ENCODE measurements around the gene SPAAR.
"Not testable (repeated sequence)": the region's sequence is repeated elsewhere in the genome, so short reads cannot be mapped to it uniquely, and the experiment has no call there.

SPAAR gene

GRCh38 chr9:35930521-35930920 is 21.2 kb downstream of the SPAAR start:
- ATAC-seq, result no peak
- TF ChIP-seq POU6F1 (CRISPR knock-in tag; IDR thresholded peaks at IDR 0.05; ENCODE audit: borderline replicate concordance, low read depth) (no peak), CSRNP3 (CRISPR knock-in tag; IDR thresholded peaks at IDR 0.05) (no peak), CSDC2 (CRISPR knock-in tag; IDR thresholded peaks at IDR 0.05) (no peak), ESRRG (CRISPR knock-in tag; IDR thresholded peaks at IDR 0.05) (no peak), TOX (CRISPR knock-in tag; IDR thresholded peaks at IDR 0.05; ENCODE audit: borderline replicate concordance) (no peak), RARB (CRISPR knock-in tag; IDR thresholded peaks at IDR 0.05) (no peak), CREB5 (CRISPR knock-in tag; IDR thresholded peaks at IDR 0.05; ENCODE audit: low read depth) (no peak), GLIS3 (CRISPR knock-in tag; IDR thresholded peaks at IDR 0.05) (no peak)

- TF ChIP-seq TOX (CRISPR knock-in tag; IDR thresholded peaks at IDR 0.05; ENCODE audit: borderline replicate concordance) (no peak), ESRRG (CRISPR knock-in tag; IDR thresholded peaks at IDR 0.05) (no peak), ISL1 (CRISPR knock-in tag; IDR thresholded peaks at IDR 0.05) (no peak), PPARA (CRISPR knock-in tag; IDR thresholded peaks at IDR 0.05; ENCODE audit: borderline replicate concordance) (no peak), CREB5 (CRISPR knock-in tag; IDR thresholded peaks at IDR 0.05; ENCODE audit: low read depth) (no peak), RARB (CRISPR knock-in tag; IDR thresholded peaks at IDR 0.05) (no peak)
- ATAC-seq, result no peak
These were observed 21.7 kb downstream of the SPAAR start for GRCh38 chr9:35930989-35931388.

- ATAC-seq, result no peak
- TF ChIP-seq TOX (CRISPR knock-in tag; IDR thresholded peaks at IDR 0.05; ENCODE audit: borderline replicate concordance) (no peak), TCF4 (CRISPR knock-in tag; IDR thresholded peaks at IDR 0.05; ENCODE audit: borderline replicate concordance) (no peak), BACH2 (CRISPR knock-in tag; IDR thresholded peaks at IDR 0.05; ENCODE audit: borderline replicate concordance) (no peak), TSHZ2 (CRISPR knock-in tag; IDR thresholded peaks at IDR 0.05) (no peak), PATZ1 (CRISPR knock-in tag; IDR thresholded peaks at IDR 0.05; ENCODE audit: borderline replicate concordance) (no peak)
These were observed 23.4 kb downstream of the SPAAR start for GRCh38 chr9:35932735-35933134.

GRCh38 chr9:35933550-35934067 is 24.3 kb downstream of the SPAAR start:
- no peak for TF ChIP-seq BACH2 (CRISPR knock-in tag; IDR thresholded peaks at IDR 0.05; ENCODE audit: borderline replicate concordance)
- TF ChIP-seq SNAI2 (CRISPR knock-in tag; IDR thresholded peaks at IDR 0.05), result no peak
- no peak for TF ChIP-seq PATZ1 (CRISPR knock-in tag; IDR thresholded peaks at IDR 0.05; ENCODE audit: borderline replicate concordance)
- TF ChIP-seq ESRRG (CRISPR knock-in tag; IDR thresholded peaks at IDR 0.05), result no peak
- no peak for TF ChIP-seq PPARA (CRISPR knock-in tag; IDR thresholded peaks at IDR 0.05; ENCODE audit: borderline replicate concordance)
- no peak for TF ChIP-seq ZNF8 (CRISPR knock-in tag; IDR thresholded peaks at IDR 0.05)
- no peak for ATAC-seq

GRCh38 chr9:35934069-35934468 is 24.8 kb downstream of the SPAAR start:
- ATAC-seq, result not testable (repeated sequence)
